Epithelial cell of alveolus of lung (primary cell): ENCODE measurements around the gene RENBP. TPM values are rescaled to one million over a fixed set of nuclear protein-coding genes. Genes with fewer than 3 reads are reported as not detected.

Experiments used
- total RNA-seq: library from RNA; depleted of rRNA; stranded (reverse); fragments of >200 nt; gene quantifications from 2 replicates; pipeline ENCODE4 v1.2.1, GENCODE V29; 2015

RENBP gene
- total RNA-seq, result 0.52 and 3.3 TPM in 2 replicates

GRCh38 chrX:153944140-153944799 lies at the start of gene RENBP:
RENBP (minus strand) TSS chrX:153944643; CDS start chrX:153944610, 33 bp downstream.

GRCh38 chrX:153972368-153973126 lies 28.1 kb upstream of the RENBP start, which contains the start of gene TMEM187:
TMEM187 (plus strand) TSS chrX:153972754; CDS start chrX:153982063, 9,309 bp downstream.

DNA sequence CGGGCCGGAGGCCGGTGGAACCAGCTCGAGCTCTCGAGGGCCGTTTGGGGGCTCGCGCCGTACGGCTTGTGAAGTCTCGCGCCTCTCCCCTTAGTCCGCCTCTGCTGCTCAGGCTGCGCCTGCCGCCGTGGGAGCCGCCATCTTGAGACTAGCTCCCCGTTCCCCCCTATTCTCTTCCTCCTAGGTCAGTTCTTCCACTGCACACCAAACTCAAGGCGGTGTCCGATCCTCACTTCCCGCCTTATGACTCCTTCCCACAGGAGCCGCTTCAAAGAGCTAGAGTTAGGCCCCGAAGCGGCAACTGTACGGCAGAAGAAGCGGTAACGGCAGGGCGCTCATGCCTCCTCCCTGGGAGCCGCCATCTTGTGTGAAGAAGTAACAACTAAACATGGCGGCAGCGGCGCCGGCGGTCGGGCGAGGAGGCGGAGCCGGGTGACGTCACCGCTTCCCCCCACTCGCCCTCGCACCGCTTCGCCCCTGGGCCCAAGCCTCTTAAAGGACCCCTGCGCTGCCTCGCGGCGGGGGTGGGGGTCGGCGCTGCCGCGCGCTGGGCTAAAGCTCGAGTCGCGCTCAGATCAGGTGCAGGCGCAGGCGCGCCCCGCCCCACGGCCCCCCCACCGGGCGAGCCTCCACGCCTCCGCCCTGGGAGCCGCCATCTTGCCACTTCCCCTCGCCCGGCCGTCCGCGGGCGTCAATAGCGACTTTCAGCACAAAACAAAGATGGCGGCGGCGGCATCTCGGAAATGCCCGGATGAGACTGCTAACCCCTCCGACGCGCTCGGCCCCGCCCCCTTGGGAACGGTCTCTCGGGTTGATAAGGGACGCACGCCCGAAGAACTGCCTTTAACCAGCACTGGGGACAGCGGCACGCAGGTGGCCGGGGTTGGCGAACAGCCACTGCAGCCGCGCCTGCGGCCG lies 27.3 kb upstream of the RENBP start, which contains the start of gene HCFC1:
TSS of gene HCFC1 (minus strand) at position 369 of the 918 bp plus-strand sequence. CDS start 978 bp downstream, outside the sequence.

GRCh38 chrX:153934762-153935325 lies 9.6 kb downstream of the RENBP start, which contains the start of gene NAA10:
NAA10 (minus strand) TSS chrX:153935037; CDS start chrX:153934904, 133 bp downstream.

GRCh38 chrX:153925739-153926551 lies 18.5 kb downstream of the RENBP start, which contains the start of gene ARHGAP4:
ARHGAP4 (minus strand) TSS chrX:153926264; CDS start chrX:153926202, 62 bp downstream.

GRCh38 chrX:153903991-153904957 lies 40.2 kb downstream of the RENBP start, which contains the start of gene AVPR2:
AVPR2 (plus strand) TSS chrX:153904673; CDS start chrX:153905146, 473 bp downstream.

DNA sequence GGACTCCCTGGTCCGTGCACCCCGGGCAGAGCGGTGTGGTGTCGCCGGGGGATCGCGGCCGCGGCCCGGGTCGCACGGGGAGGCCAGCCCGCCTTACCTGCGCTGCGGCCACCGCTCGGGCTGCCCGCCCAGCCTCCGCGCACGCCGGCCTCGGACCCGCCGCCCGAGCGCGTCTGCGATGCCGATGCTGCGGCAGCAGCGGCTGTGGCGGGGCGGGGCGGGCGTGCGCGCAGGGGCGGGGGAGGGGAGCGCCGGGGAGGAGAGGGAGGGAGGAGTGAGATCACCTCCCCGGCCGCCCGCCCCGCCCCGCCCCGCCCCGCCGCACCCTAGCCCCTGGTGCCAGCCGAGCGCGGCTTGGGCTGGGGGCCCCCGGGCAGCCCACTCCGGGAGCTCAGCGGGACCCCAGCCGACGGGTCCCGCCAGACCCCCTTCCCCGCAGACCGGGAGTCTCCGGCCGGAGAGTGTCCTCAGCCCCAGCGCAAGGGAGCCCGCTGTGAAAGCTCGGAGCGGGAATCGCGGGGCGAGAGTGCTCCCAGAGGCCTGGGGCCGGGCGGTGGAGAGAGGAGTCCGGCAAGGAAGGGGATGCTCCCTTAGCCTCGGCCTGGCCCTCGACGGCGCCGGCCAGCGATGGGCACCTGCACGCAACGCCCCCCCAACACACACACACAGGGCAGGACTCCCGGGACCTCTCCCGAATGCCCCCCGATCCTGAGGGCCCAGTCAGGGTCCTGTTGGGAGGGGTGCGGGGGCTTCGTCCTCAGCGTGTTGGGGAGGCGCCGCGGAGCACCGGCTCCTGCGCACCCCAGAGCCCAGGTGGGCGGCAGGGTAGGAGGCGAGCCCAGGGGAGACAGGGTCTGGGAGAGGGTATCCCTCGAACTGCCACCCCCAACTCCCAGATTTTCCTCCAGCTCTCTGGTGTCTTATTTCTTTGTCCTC lies 58.2 kb downstream of the RENBP start, which contains the start of gene L1CAM:
TSS of gene L1CAM (minus strand) at position 206 of the 936 bp plus-strand sequence. CDS start 10,337 bp downstream, outside the sequence.

Other genes starting within 250 kb of the RENBP start
- gene BCAP31, start 220.3 kb downstream of the RENBP start, total RNA-seq, result 76.3 and 111 TPM in 2 replicates
- 14.0 and 14.5 TPM in 2 replicates for gene ABCD1, start 219.8 kb downstream of the RENBP start, total RNA-seq
- gene PLXNB3, start 180.4 kb downstream of the RENBP start, total RNA-seq, result 1.4 and 4.2 TPM in 2 replicates
- 0.13 and 0.24 TPM in 2 replicates for gene SRPK3, start 163.6 kb downstream of the RENBP start, total RNA-seq
- gene IDH3G, start 150.3 kb downstream of the RENBP start, total RNA-seq, result 84.3 and 112 TPM in 2 replicates
- gene SSR4, start 150.0 kb downstream of the RENBP start, total RNA-seq, result 302 and 438 TPM in 2 replicates
- gene PDZD4, start 114.1 kb downstream of the RENBP start, total RNA-seq, result 0.39 and 0.48 TPM in 2 replicates
- gene L1CAM, start 58.5 kb downstream of the RENBP start, total RNA-seq, result 0.56 and 1.8 TPM in 2 replicates
- gene AVPR2, start 40.0 kb downstream of the RENBP start, total RNA-seq, result not detected in 2 replicates
- gene ARHGAP4, start 18.4 kb downstream of the RENBP start, total RNA-seq, result 1.6 and 6.7 TPM in 2 replicates
- 81.6 and 104 TPM in 2 replicates for gene NAA10, start 9.6 kb downstream of the RENBP start, total RNA-seq
- 35.6 and 45.3 TPM in 2 replicates for gene HCFC1, start 27.2 kb upstream of the RENBP start, total RNA-seq
- gene TMEM187, start 28.1 kb upstream of the RENBP start, total RNA-seq, result 6.5 and 6.6 TPM in 2 replicates
- gene IRAK1, start 75.3 kb upstream of the RENBP start, total RNA-seq, result 57.1 and 89.2 TPM in 2 replicates
- gene MECP2, start 153.1 kb upstream of the RENBP start, total RNA-seq, result 21.2 and 24.4 TPM in 2 replicates
- gene OPN1LW, start 199.6 kb upstream of the RENBP start, total RNA-seq, result not detected in 2 replicates
- gene OPN1MW, start 238.0 kb upstream of the RENBP start, total RNA-seq, result not detected in 2 replicates